NCI-H2196 treated with DMSO at 0.1 percent for 48 hours (cell line): ENCODE measurements around the gene CLGN.
"Not testable (repeated sequence)": the region's sequence is repeated elsewhere in the genome, so short reads cannot be mapped to it uniquely, and the experiment has no call there.

Experiments used
- DNase-seq: peaks from one replicate; lab custom pipeline; 2025; ENCODE audit not compliant: unreplicated experiment; lab: John Stamatoyannopoulos, UW

CLGN gene

GRCh38 chr4:140427106-140427918 is at the start of gene CLGN:
Gene CLGN (minus strand): TSS chr4:140427648. CDS start chr4:140413078, 14,570 bp downstream.
- peak; percentile 30 for DNase-seq

GRCh38 chr4:140472156-140472555 is 44.7 kb upstream of the CLGN start:
- DNase-seq, result no peak

- DNase-seq, result no peak
Observed at GRCh38 chr4:140469791-140470733, 42.6 kb upstream of the CLGN start.

GRCh38 chr4:140466146-140466545 is 38.7 kb upstream of the CLGN start:
- no peak for DNase-seq

GRCh38 chr4:140463614-140464013 is 36.2 kb upstream of the CLGN start:
- DNase-seq, result no peak

GRCh38 chr4:140463182-140463581 is 35.7 kb upstream of the CLGN start:
- DNase-seq, result no peak

- no peak for DNase-seq
Observed at GRCh38 chr4:140450352-140450751, 22.9 kb upstream of the CLGN start.

- no peak for DNase-seq
Observed at GRCh38 chr4:140448830-140449229, 21.4 kb upstream of the CLGN start.

GRCh38 chr4:140448162-140448561 is 20.7 kb upstream of the CLGN start:
- no peak for DNase-seq

GRCh38 chr4:140444347-140444746 is 16.9 kb upstream of the CLGN start:
- not testable (repeated sequence) for DNase-seq

- no peak for DNase-seq
Observed at GRCh38 chr4:140439644-140440142, 12.2 kb upstream of the CLGN start.

GRCh38 chr4:140427919-140428471 is 547 bp upstream of the CLGN start:
- no peak for DNase-seq

- DNase-seq, result no peak
Observed at GRCh38 chr4:140426610-140427105, 790 bp downstream of the CLGN start.

GRCh38 chr4:140423106-140423505 is 4.3 kb downstream of the CLGN start:
- DNase-seq, result no peak

- not testable (repeated sequence) for DNase-seq
Observed at GRCh38 chr4:140413130-140413969, 14.1 kb downstream of the CLGN start.

- no peak for DNase-seq
Observed at GRCh38 chr4:140408974-140409373, 18.5 kb downstream of the CLGN start.

- no peak for DNase-seq
Observed at GRCh38 chr4:140406292-140406691, 21.2 kb downstream of the CLGN start.

GRCh38 chr4:140400111-140400510 is 27.3 kb downstream of the CLGN start:
- DNase-seq, result no peak

- no peak for DNase-seq
Observed at GRCh38 chr4:140395668-140396067, 31.8 kb downstream of the CLGN start.

- DNase-seq, result no peak
Observed at GRCh38 chr4:140388015-140388414, 39.4 kb downstream of the CLGN start.
